Neural progenitor cell (in vitro differentiated cells): ENCODE results near the gene RNF180.

Experiments used
- EZH2 ChIP-seq: fragments of 200-600 bp; sonication (generic); IDR thresholded peaks from 2 replicates; pipeline ENCODE4 v1.6.1; 2017; ENCODE audit warnings: antibody characterized with exemption, mild to moderate bottlenecking, moderate library complexity
- TF ChIP-seq, protein P1 (sequence below): fragments of 200-600 bp; sonication (generic); IDR thresholded peaks from 2 replicates; pipeline ENCODE4 v1.5.1; 2017; ENCODE audit warnings: antibody characterized with exemption, mild to moderate bottlenecking

GRCh38 chr5:64315778-64316177, 150.1 kb downstream of the RNF180 start:
- no peak for TF ChIP-seq EZH2
- TF ChIP-seq, protein P1, sequence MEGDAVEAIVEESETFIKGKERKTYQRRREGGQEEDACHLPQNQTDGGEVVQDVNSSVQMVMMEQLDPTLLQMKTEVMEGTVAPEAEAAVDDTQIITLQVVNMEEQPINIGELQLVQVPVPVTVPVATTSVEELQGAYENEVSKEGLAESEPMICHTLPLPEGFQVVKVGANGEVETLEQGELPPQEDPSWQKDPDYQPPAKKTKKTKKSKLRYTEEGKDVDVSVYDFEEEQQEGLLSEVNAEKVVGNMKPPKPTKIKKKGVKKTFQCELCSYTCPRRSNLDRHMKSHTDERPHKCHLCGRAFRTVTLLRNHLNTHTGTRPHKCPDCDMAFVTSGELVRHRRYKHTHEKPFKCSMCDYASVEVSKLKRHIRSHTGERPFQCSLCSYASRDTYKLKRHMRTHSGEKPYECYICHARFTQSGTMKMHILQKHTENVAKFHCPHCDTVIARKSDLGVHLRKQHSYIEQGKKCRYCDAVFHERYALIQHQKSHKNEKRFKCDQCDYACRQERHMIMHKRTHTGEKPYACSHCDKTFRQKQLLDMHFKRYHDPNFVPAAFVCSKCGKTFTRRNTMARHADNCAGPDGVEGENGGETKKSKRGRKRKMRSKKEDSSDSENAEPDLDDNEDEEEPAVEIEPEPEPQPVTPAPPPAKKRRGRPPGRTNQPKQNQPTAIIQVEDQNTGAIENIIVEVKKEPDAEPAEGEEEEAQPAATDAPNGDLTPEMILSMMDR: no peak
